GM23338 (cell line): ENCODE measurements around the gene NRF1.

Experiments
- EZH2 ChIP-seq: fragments of 200-600 bp; sonication (generic); IDR thresholded peaks from one replicate; pipeline ENCODE4 v1.8.0; 2017; ENCODE audit warnings: antibody characterized with exemption, mild to moderate bottlenecking, low read depth; ENCODE audit not compliant: unreplicated experiment
- POLR2AphosphoS5 ChIP-seq: IDR thresholded peaks from 2 replicates; pipeline ENCODE4 v1.6.1; 2016; ENCODE audit warnings: antibody characterized with exemption, low read depth
- STAT1 ChIP-seq: IDR thresholded peaks from one replicate; pipeline ENCODE4 v1.6.1; 2016; ENCODE audit warnings: antibody characterized with exemption; ENCODE audit not compliant: unreplicated experiment
- TF ChIP-seq, protein P1 (sequence below): fragments of 250-450 bp; sonication (Bioruptor Pico); IDR thresholded peaks from 2 replicates; pipeline ENCODE4 v1.5.0; 2020; ENCODE audit warnings: mild to moderate bottlenecking, moderate library complexity
- TF ChIP-seq, protein P2 (sequence below), 2 experiments: fragments of 200-600 bp in 1 of 2; sonication (generic) in 1 of 2; conservative IDR thresholded peaks; 2 replicates each; pipeline versions ENCODE4 v1.5.1 to v1.6.1; 2016 to 2017; ENCODE audit warnings: antibody characterized with exemption in 2 of 2, low read depth in 2 of 2, mild to moderate bottlenecking in 2 of 2, moderate library complexity in 1 of 2
- TF ChIP-seq, protein P3 (sequence below): IDR thresholded peaks from one replicate; pipeline ENCODE4 v1.6.1; 2018; ENCODE audit warnings: antibody characterized with exemption; ENCODE audit not compliant: unreplicated experiment
- TF ChIP-seq, protein P4 (sequence below): IDR thresholded peaks from 2 replicates; pipeline ENCODE4 v1.6.1; 2016; ENCODE audit warnings: antibody characterized with exemption

DNA sequence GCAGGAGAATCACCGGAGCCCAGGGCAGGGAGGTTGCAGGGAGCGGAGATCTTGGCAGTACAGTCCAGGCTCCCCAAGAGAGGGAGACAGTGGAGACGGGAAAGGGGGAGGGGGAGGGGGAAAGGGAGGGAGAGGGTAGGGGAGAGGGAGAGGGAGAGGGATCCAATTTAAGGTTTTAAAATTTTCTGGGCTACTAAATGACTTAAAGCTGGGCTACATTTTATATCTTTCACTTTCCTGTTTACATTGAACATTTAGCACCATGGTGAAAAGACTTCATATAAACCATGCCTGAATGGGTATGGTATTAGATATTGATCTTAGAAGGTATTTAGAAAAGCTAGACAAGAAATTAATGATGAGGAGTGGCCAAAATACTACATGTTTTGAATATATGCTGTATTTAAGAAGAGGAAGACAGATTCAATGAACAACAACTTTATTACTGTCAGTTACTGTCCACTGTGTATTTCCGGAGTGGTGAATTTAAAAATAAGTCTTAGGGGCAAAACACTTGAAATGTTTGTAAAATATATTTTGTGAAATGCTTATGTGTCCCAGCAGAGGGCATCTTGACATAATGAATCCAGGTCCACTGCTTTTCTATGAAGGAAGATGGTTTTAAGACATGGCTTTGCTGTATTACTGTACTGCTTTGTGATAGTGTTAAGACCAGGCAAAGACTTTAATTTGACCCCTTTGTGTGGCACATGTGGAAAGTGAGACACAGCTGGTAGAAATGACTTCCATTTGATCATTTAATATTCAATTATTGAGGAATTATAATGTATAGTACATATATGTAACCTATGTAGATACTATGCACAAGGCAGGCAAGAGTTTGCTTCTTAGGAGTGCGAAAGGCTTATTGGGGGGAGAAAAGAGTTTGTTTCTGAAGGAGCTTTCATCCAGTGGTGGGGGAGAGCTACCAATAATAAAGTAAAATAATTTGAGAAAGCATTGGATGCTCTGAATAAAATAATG, 52.8 kb downstream of the NRF1 start:
- TF ChIP-seq, protein P1, sequence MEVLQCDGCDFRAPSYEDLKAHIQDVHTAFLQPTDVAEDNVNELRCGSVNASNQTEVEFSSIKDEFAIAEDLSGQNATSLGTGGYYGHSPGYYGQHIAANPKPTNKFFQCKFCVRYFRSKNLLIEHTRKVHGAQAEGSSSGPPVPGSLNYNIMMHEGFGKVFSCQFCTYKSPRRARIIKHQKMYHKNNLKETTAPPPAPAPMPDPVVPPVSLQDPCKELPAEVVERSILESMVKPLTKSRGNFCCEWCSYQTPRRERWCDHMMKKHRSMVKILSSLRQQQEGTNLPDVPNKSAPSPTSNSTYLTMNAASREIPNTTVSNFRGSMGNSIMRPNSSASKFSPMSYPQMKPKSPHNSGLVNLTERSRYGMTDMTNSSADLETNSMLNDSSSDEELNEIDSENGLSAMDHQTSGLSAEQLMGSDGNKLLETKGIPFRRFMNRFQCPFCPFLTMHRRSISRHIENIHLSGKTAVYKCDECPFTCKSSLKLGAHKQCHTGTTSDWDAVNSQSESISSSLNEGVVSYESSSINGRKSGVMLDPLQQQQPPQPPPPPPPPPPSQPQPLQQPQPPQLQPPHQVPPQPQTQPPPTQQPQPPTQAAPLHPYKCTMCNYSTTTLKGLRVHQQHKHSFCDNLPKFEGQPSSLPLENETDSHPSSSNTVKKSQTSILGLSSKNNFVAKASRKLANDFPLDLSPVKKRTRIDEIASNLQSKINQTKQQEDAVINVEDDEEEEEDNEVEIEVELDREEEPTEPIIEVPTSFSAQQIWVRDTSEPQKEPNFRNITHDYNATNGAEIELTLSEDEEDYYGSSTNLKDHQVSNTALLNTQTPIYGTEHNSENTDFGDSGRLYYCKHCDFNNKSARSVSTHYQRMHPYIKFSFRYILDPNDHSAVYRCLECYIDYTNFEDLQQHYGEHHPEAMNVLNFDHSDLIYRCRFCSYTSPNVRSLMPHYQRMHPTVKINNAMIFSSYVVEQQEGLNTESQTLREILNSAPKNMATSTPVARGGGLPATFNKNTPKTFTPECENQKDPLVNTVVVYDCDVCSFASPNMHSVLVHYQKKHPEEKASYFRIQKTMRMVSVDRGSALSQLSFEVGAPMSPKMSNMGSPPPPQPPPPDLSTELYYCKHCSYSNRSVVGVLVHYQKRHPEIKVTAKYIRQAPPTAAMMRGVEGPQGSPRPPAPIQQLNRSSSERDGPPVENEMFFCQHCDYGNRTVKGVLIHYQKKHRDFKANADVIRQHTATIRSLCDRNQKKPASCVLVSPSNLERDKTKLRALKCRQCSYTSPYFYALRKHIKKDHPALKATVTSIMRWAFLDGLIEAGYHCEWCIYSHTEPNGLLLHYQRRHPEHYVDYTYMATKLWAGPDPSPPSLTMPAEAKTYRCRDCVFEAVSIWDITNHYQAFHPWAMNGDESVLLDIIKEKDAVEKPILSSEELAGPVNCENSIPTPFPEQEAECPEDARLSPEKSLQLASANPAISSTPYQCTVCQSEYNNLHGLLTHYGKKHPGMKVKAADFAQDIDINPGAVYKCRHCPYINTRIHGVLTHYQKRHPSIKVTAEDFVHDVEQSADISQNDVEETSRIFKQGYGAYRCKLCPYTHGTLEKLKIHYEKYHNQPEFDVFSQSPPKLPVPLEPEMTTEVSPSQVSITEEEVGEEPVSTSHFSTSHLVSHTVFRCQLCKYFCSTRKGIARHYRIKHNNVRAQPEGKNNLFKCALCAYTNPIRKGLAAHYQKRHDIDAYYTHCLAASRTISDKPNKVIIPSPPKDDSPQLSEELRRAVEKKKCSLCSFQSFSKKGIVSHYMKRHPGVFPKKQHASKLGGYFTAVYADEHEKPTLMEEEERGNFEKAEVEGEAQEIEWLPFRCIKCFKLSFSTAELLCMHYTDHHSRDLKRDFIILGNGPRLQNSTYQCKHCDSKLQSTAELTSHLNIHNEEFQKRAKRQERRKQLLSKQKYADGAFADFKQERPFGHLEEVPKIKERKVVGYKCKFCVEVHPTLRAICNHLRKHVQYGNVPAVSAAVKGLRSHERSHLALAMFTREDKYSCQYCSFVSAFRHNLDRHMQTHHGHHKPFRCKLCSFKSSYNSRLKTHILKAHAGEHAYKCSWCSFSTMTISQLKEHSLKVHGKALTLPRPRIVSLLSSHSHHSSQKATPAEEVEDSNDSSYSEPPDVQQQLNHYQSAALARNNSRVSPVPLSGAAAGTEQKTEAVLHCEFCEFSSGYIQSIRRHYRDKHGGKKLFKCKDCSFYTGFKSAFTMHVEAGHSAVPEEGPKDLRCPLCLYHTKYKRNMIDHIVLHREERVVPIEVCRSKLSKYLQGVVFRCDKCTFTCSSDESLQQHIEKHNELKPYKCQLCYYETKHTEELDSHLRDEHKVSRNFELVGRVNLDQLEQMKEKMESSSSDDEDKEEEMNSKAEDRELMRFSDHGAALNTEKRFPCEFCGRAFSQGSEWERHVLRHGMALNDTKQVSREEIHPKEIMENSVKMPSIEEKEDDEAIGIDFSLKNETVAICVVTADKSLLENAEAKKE (CRISPR knock-in tag), result no peak
- TF ChIP-seq, protein P2, sequence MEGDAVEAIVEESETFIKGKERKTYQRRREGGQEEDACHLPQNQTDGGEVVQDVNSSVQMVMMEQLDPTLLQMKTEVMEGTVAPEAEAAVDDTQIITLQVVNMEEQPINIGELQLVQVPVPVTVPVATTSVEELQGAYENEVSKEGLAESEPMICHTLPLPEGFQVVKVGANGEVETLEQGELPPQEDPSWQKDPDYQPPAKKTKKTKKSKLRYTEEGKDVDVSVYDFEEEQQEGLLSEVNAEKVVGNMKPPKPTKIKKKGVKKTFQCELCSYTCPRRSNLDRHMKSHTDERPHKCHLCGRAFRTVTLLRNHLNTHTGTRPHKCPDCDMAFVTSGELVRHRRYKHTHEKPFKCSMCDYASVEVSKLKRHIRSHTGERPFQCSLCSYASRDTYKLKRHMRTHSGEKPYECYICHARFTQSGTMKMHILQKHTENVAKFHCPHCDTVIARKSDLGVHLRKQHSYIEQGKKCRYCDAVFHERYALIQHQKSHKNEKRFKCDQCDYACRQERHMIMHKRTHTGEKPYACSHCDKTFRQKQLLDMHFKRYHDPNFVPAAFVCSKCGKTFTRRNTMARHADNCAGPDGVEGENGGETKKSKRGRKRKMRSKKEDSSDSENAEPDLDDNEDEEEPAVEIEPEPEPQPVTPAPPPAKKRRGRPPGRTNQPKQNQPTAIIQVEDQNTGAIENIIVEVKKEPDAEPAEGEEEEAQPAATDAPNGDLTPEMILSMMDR (conservative IDR thresholded peaks at IDR 0.05; ENCODE audit: low read depth in 2 of 2), result peak; percentile 65 to 72
- TF ChIP-seq POLR2AphosphoS5 (no peak), EZH2 (no peak), STAT1 (no peak)
- TF ChIP-seq, protein P3, sequence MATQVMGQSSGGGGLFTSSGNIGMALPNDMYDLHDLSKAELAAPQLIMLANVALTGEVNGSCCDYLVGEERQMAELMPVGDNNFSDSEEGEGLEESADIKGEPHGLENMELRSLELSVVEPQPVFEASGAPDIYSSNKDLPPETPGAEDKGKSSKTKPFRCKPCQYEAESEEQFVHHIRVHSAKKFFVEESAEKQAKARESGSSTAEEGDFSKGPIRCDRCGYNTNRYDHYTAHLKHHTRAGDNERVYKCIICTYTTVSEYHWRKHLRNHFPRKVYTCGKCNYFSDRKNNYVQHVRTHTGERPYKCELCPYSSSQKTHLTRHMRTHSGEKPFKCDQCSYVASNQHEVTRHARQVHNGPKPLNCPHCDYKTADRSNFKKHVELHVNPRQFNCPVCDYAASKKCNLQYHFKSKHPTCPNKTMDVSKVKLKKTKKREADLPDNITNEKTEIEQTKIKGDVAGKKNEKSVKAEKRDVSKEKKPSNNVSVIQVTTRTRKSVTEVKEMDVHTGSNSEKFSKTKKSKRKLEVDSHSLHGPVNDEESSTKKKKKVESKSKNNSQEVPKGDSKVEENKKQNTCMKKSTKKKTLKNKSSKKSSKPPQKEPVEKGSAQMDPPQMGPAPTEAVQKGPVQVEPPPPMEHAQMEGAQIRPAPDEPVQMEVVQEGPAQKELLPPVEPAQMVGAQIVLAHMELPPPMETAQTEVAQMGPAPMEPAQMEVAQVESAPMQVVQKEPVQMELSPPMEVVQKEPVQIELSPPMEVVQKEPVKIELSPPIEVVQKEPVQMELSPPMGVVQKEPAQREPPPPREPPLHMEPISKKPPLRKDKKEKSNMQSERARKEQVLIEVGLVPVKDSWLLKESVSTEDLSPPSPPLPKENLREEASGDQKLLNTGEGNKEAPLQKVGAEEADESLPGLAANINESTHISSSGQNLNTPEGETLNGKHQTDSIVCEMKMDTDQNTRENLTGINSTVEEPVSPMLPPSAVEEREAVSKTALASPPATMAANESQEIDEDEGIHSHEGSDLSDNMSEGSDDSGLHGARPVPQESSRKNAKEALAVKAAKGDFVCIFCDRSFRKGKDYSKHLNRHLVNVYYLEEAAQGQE, result no peak
- TF ChIP-seq, protein P4, sequence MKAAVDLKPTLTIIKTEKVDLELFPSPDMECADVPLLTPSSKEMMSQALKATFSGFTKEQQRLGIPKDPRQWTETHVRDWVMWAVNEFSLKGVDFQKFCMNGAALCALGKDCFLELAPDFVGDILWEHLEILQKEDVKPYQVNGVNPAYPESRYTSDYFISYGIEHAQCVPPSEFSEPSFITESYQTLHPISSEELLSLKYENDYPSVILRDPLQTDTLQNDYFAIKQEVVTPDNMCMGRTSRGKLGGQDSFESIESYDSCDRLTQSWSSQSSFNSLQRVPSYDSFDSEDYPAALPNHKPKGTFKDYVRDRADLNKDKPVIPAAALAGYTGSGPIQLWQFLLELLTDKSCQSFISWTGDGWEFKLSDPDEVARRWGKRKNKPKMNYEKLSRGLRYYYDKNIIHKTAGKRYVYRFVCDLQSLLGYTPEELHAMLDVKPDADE, result no peak
